Smooth muscle cell (in vitro differentiated cells): Measurements from ENCODE around the gene BCAR3. TPM values are rescaled to one million over a fixed set of nuclear protein-coding genes. Genes with fewer than 3 reads are reported as not detected.

Experiments used
- DNase-seq: peaks from one replicate; lab custom pipeline; 2025; ENCODE audit not compliant: unreplicated experiment; lab: John Stamatoyannopoulos, UW
- H2AFZ ChIP-seq: fragments of 200-600 bp; sonication (generic); 2 replicates; pipeline ENCODE4 v1.6.0; 2016; ENCODE audit warnings: antibody characterized with exemption, low read depth, mild to moderate bottlenecking
- H3F3A ChIP-seq: fragments of 200-600 bp; sonication (generic); 2 replicates; pipeline ENCODE4 v1.6.0; 2017; ENCODE audit warnings: antibody characterized with exemption, low read depth
- H3K27ac ChIP-seq: fragments of 200-600 bp; sonication (generic); 2 replicates; pipeline ENCODE4 v1.5.1; 2016; ENCODE audit warnings: low read depth, mild to moderate bottlenecking
- H3K27me3 ChIP-seq: fragments of 200-600 bp; sonication (generic); 2 replicates; pipeline ENCODE4 v1.6.1; 2016; ENCODE audit warnings: low read depth, mild to moderate bottlenecking
- H3K36me3 ChIP-seq: fragments of 200-600 bp; sonication (generic); 2 replicates; pipeline ENCODE4 v1.5.1; 2016; ENCODE audit warnings: low read depth
- H3K4me1 ChIP-seq: fragments of 200-600 bp; sonication (generic); 2 replicates; pipeline ENCODE4 v1.5.1; 2016; ENCODE audit warnings: low read depth
- H3K4me2 ChIP-seq: fragments of 200-600 bp; sonication (generic); 2 replicates; pipeline ENCODE4 v1.6.0; 2016; ENCODE audit warnings: mild to moderate bottlenecking
- H3K4me3 ChIP-seq: fragments of 200-600 bp; sonication (generic); 2 replicates; pipeline ENCODE4 v1.5.1; 2016; ENCODE audit warnings: mild to moderate bottlenecking
- H3K79me2 ChIP-seq: fragments of 200-600 bp; sonication (generic); 2 replicates; pipeline ENCODE4 v1.6.0; 2016; ENCODE audit warnings: low read depth, mild to moderate bottlenecking
- H3K9ac ChIP-seq: fragments of 200-600 bp; sonication (generic); 2 replicates; pipeline ENCODE4 v1.6.0; 2016; ENCODE audit warnings: low read depth
- H3K9me3 ChIP-seq: fragments of 200-600 bp; sonication (generic); replicated peaks from 2 replicates; pipeline ENCODE4 v1.5.1; 2016; ENCODE audit warnings: low read depth
- H4K20me1 ChIP-seq: fragments of 200-600 bp; sonication (generic); 2 replicates; pipeline ENCODE4 v1.6.0; 2016; ENCODE audit warnings: low read depth
- CTCF ChIP-seq: fragments of 200-600 bp; sonication (generic); IDR thresholded peaks from 2 replicates; pipeline ENCODE4 v1.5.1; 2017; ENCODE audit warnings: borderline replicate concordance, mild to moderate bottlenecking, antibody characterized with exemption; ENCODE audit not compliant: insufficient read depth, poor library complexity, severe bottlenecking
- WGBS: methylation state at CpG from one replicate; pipeline ENCODE4 v1.1.7; 2016; ENCODE audit warnings: low lambda C conversion rate; 5-methylcytosine and 5-hydroxymethylcytosine counted together
- polyA plus RNA-seq: library from polyadenylated mRNA; unstranded; fragments of >200 nt; fragmentation: Nextera tagmentation; extraction: Ambion mirVana; gene quantifications from 2 replicates; pipeline ENCODE4 v1.2.1, GENCODE V29; 2016
- total RNA-seq: library from RNA; depleted of rRNA; stranded (reverse); fragments of >200 nt; gene quantifications from 2 replicates; pipeline ENCODE4 v1.2.3, GENCODE V29; 2014

Gene BCAR3
- total and polyA plus RNA-seq, 2 experiments from 2014 or later: 21.4 to 24.9 TPM

- H3K27ac ChIP-seq: peak overlapping the region; percentile 94
- no peak for TF ChIP-seq CTCF
- no peaks in the 10 kb centered on the region for H3K79me2 ChIP-seq
- no peaks in the 10 kb centered on the region for H4K20me1 ChIP-seq
- peaks cover 25% of the 10 kb centered on the region for H3K4me1 ChIP-seq
- no peaks in the 10 kb centered on the region for H3K9me3 ChIP-seq
- peak overlapping the region; percentile 52 for H3K9ac ChIP-seq
- no peaks in the 10 kb centered on the region for H3K27me3 ChIP-seq
- H2AFZ ChIP-seq: no peak overlapping the region
- WGBS: 91% methylated on average over 2 of the region's 2 CpGs
- H3K4me2 ChIP-seq: no peak overlapping the region
- no peaks in the 10 kb centered on the region for H3K36me3 ChIP-seq
- no peak for DNase-seq
- H3K4me3 ChIP-seq: no peak overlapping the region
- no peaks in the 10 kb centered on the region for H3F3A ChIP-seq
Measured at GRCh38 chr1:93704052-93704451, 22.4 kb upstream of the BCAR3 start.

GRCh38 chr1:93703643-93704042, 22.0 kb upstream of the BCAR3 start:
- H3K79me2 ChIP-seq: no peaks in the 10 kb centered on the region
- H3K27ac ChIP-seq: peak overlapping the region; percentile 94
- H3K27me3 ChIP-seq: no peaks in the 10 kb centered on the region
- H3K9ac ChIP-seq: peak overlapping the region; percentile 52
- no peak for DNase-seq
- no peak overlapping the region for H3K4me3 ChIP-seq
- TF ChIP-seq CTCF: no peak
- WGBS: 45% methylated on average over 3 of the region's 3 CpGs
- H2AFZ ChIP-seq: no peak overlapping the region
- no peaks in the 10 kb centered on the region for H3F3A ChIP-seq
- no peaks in the 10 kb centered on the region for H3K36me3 ChIP-seq
- H3K4me2 ChIP-seq: no peak overlapping the region
- H3K9me3 ChIP-seq: no peaks in the 10 kb centered on the region
- H3K4me1 ChIP-seq: peaks cover 21% of the 10 kb centered on the region
- no peaks in the 10 kb centered on the region for H4K20me1 ChIP-seq

- peaks cover 20% of the 10 kb centered on the region for H3K4me1 ChIP-seq
- no peaks in the 10 kb centered on the region for H3K9me3 ChIP-seq
- no peaks in the 10 kb centered on the region for H3F3A ChIP-seq
- no peaks in the 10 kb centered on the region for H3K27me3 ChIP-seq
- peak overlapping the region; percentile 46 for H3K4me2 ChIP-seq
- TF ChIP-seq CTCF: no peak
- no peaks in the 10 kb centered on the region for H3K36me3 ChIP-seq
- H3K4me3 ChIP-seq: no peak overlapping the region
- DNase-seq: no peak
- 60% methylated on average over 3 of the region's 3 CpGs for WGBS
- peak overlapping the region; percentile 60 for H3K9ac ChIP-seq
- peak overlapping the region; percentile 94 for H3K27ac ChIP-seq
- no peaks in the 10 kb centered on the region for H4K20me1 ChIP-seq
- H2AFZ ChIP-seq: peak overlapping the region; percentile 13
- no peaks in the 10 kb centered on the region for H3K79me2 ChIP-seq
Measured at GRCh38 chr1:93702828-93703183, 21.2 kb upstream of the BCAR3 start.

- Histone ChIP-seq H3K4me3 (no peak overlapping the region), H3K4me2 (peak overlapping the region; percentile 46), H3F3A (no peaks in the 10 kb centered on the region), H3K79me2 (no peaks in the 10 kb centered on the region), H3K9me3 (no peaks in the 10 kb centered on the region), H3K9ac (peak overlapping the region; percentile 60), H3K27me3 (no peaks in the 10 kb centered on the region), H2AFZ (peak overlapping the region; percentile 13), H4K20me1 (no peaks in the 10 kb centered on the region), H3K4me1 (peaks cover 20% of the 10 kb centered on the region), H3K27ac (peak overlapping the region; percentile 94), H3K36me3 (no peaks in the 10 kb centered on the region)
- DNase-seq: no peak
- no peak for TF ChIP-seq CTCF
- WGBS: 85% methylated on average over 9 of the region's 9 CpGs
Measured at GRCh38 chr1:93702111-93702827, 20.6 kb upstream of the BCAR3 start.
